Left hindlimb (tissue), 1 donor: ENCODE results near the gene ZNF25.
"Not testable (repeated sequence)": the region's sequence is repeated elsewhere in the genome, so short reads cannot be mapped to it uniquely, and the experiment has no call there.

Experiments used
- DNase-seq: peaks from one replicate; pipeline ENCODE4 v3.0.0-alpha.2; 2018

Gene ZNF25

DNA sequence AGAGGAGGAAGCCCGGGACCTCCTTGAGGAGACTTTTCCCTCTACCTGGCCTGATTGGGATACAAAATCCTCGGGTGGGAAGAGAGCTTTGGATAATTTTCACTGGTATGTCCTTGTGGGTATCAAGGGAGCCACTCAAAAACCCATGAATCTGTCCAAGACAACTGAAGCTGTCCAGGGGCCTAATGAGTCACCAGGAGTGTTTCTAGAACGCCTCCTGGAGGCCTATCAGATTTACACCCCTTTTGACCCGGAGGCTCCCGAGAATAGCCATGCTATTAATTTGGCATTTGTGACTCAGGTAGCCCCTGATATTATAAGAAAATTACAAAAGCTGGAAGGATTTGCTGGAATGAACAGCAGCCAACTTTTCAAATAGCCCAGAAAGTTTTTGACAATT, 38.6 kb downstream of the ZNF25 start:
- no peak for DNase-seq

DNA sequence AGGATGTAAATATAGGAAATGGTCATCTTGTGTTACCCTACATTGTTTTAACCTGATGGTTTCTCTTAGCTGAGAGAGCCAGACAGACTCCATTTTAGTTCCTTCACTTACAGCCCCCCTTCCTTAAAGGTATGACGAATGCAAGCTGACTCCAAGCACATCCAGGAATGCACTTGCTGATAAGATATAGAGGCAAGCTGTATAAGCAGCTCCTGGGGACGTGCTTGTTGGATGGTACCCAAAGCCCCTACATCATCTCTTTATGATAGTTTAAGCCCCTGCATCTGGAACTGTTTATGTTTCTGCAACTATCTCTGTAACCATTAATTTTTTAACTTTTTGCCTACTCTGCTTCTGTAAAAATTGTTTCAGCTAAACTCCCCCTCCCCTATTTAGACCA, 41.7 kb downstream of the ZNF25 start:
- DNase-seq = no peak

DNA sequence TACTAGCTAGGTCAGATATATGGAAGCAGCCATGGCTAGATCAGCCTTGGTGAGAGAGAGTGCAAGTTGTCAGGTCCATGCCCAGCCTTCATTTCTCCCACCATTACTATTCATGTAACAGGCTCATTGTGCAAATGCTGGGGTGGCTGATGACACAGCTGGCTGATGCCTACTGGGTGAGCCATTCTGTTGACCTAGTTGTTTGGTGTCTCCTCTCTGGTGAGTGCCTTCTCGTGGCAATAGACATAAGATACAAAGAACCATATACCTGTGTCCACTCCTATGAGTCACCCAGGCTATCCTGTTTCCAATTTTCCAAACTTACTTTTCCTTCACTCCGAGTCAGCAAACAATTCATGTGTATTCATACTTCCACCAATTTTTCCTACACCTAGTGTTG, 46.0 kb downstream of the ZNF25 start:
- no peak for DNase-seq

DNA sequence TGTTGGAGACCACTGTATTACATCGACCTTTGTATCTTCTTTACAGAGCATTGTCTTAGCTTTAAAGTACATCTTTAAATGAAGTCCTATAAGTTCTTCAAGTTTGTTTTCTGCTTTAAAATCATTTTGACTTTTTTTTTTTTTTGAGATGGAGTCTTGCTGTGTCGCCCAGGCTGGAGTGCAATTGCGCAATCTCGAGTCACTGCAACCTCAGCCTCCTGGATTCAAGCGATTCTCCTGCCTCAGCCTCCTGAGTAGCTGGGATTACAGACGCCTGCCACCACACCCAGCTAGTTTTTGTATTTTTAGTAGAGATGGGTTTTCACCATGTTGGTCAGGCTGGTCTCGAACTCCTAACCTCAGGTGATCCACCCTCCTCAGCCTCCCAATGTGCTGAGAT, 68.3 kb downstream of the ZNF25 start:
- DNase-seq = not testable (repeated sequence)

DNA sequence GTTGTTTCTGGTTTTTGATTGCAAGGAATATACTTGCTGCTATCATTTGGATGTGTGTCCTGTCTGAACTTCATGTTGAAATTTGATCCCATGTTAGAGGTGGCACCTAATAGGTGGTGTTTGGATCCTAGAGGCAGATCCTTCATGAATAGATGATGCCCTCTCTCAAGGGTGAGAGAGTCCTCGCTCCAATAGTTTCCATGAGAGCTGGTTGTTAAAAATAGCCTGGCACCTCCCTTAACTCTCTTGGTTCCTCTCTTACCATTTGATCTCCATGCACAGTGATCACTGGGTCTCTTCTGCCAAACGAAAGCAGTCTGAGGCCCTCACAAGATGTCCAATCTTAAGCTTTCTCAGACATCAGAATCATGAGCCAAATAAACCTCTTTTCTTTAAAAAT, 70.1 kb downstream of the ZNF25 start:
- DNase-seq = no peak
